ENCODE results near the gene PIERCE2.

DNA sequence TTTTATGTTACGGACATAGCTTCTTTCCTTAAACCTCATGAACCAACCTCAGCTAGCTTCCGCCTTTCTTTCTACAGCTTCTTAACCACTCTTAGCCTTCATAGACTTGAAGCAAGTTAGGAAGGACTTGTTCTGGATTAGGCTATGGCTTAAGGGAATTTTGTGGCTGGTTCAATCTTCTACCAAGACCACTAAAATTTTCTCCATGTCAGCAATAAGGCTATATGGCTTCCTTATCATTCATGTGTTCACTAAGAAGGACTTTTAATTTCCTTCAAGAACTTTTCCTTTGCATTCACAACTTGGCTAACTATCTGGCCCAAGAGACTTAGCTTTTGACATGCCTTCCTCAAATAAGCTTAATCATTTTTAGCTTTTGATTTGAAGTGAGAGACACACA, 24.6 kb upstream of the PIERCE2 start:
- TF ChIP-seq CTCF (IDR thresholded peaks at IDR 0.05), result no peak
- no peak for TF ChIP-seq POLR2A (IDR thresholded peaks at IDR 0.05)

All from testis (tissue), 2 donors.